K562 (cell line): Measurements from ENCODE around the gene TMEM45A.

Experiments
- EWSR1 ChIP-seq: fragments of 450-650 bp; IDR thresholded peaks from 2 replicates; pipeline ENCODE4 v1.6.1; 2018; ENCODE audit warnings: borderline replicate concordance, mild to moderate bottlenecking, low read depth, moderate library complexity; ENCODE audit not compliant: partially characterized antibody
- GABPA ChIP-seq: fragments of 200-800 bp; sonication (Bioruptor generic); conservative IDR thresholded peaks from 2 replicates; pipeline ENCODE4 v1.6.1; 2016; ENCODE audit warnings: low read depth, missing genetic modification characterization, missing compliant biosample characterization
- HCFC1 ChIP-seq: IDR thresholded peaks from 2 replicates; pipeline ENCODE4 v1.6.1; 2012; ENCODE audit warnings: low read depth, low read length, improper control_type of control experiment
- HDAC6 ChIP-seq: IDR thresholded peaks from 2 replicates; pipeline ENCODE4 v1.6.1; 2012; ENCODE audit warnings: low read depth, mild to moderate bottlenecking, control low read depth, inconsistent platforms, low read length, moderate library complexity
- MXI1 ChIP-seq: IDR thresholded peaks from 2 replicates; pipeline ENCODE4 v1.6.1; 2011; ENCODE audit warnings: low read depth, mild to moderate bottlenecking, improper control_type of control experiment, low read length
- TF ChIP-seq, protein P1 (sequence below): fragments of 250-450 bp; sonication (Bioruptor Pico); IDR thresholded peaks from 2 replicates; pipeline ENCODE4 v1.4.0; 2020; ENCODE audit warnings: mild to moderate bottlenecking
- TF ChIP-seq, protein P2 (sequence below): sonication (generic); formaldehyde crosslinking; IDR thresholded peaks from 2 replicates; pipeline ENCODE4 v1.8.0; 2023; ENCODE audit warnings: missing genetic modification reagents, mild to moderate bottlenecking, borderline replicate concordance

DNA sequence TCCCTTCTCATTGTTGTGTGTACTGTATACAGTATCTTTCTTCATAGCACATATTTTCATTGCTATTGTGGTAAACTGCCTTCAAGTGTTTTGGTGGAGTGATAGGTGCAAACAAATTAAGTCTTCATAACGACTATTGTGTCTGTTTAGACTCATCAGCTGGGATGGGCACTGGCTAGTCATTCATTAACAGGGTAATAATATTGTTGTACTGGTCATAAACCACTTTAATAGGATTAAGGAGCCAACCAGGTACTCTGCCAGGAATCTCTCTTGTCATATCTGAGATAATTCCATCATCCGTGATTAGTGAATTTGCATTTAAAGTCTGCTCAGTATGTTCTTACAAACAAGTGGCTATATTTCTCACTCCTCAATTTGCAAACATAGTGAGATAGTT lies 10.2 kb upstream of the TMEM45A start:
- TF ChIP-seq, protein P1, sequence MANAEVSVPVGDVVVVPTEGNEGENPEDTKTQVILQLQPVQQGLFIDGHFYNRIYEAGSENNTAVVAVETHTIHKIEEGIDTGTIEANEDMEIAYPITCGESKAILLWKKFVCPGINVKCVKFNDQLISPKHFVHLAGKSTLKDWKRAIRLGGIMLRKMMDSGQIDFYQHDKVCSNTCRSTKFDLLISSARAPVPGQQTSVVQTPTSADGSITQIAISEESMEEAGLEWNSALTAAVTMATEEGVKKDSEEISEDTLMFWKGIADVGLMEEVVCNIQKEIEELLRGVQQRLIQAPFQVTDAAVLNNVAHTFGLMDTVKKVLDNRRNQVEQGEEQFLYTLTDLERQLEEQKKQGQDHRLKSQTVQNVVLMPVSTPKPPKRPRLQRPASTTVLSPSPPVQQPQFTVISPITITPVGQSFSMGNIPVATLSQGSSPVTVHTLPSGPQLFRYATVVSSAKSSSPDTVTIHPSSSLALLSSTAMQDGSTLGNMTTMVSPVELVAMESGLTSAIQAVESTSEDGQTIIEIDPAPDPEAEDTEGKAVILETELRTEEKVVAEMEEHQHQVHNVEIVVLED = no peak
- TF ChIP-seq HCFC1 (no peak), GABPA (tag) (no peak), HDAC6 (no peak), MXI1 (no peak), EWSR1 (no peak)
- TF ChIP-seq, protein P2, sequence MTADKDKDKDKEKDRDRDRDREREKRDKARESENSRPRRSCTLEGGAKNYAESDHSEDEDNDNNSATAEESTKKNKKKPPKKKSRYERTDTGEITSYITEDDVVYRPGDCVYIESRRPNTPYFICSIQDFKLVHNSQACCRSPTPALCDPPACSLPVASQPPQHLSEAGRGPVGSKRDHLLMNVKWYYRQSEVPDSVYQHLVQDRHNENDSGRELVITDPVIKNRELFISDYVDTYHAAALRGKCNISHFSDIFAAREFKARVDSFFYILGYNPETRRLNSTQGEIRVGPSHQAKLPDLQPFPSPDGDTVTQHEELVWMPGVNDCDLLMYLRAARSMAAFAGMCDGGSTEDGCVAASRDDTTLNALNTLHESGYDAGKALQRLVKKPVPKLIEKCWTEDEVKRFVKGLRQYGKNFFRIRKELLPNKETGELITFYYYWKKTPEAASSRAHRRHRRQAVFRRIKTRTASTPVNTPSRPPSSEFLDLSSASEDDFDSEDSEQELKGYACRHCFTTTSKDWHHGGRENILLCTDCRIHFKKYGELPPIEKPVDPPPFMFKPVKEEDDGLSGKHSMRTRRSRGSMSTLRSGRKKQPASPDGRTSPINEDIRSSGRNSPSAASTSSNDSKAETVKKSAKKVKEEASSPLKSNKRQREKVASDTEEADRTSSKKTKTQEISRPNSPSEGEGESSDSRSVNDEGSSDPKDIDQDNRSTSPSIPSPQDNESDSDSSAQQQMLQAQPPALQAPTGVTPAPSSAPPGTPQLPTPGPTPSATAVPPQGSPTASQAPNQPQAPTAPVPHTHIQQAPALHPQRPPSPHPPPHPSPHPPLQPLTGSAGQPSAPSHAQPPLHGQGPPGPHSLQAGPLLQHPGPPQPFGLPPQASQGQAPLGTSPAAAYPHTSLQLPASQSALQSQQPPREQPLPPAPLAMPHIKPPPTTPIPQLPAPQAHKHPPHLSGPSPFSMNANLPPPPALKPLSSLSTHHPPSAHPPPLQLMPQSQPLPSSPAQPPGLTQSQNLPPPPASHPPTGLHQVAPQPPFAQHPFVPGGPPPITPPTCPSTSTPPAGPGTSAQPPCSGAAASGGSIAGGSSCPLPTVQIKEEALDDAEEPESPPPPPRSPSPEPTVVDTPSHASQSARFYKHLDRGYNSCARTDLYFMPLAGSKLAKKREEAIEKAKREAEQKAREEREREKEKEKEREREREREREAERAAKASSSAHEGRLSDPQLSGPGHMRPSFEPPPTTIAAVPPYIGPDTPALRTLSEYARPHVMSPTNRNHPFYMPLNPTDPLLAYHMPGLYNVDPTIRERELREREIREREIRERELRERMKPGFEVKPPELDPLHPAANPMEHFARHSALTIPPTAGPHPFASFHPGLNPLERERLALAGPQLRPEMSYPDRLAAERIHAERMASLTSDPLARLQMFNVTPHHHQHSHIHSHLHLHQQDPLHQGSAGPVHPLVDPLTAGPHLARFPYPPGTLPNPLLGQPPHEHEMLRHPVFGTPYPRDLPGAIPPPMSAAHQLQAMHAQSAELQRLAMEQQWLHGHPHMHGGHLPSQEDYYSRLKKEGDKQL (CRISPR knock-in tag) = no peak
